Adrenal gland (tissue), 5 donors: ENCODE measurements around the gene NKIRAS2.
A peak's percentile ranks its signal among the peaks of the same experiment; 100 is the strongest.

Experiments used
- POLR2A ChIP-seq, 2 donors: fragments of 450-650 bp; IDR thresholded peaks; one replicate each; pipeline ENCODE4 v1.6.1; 2017; ENCODE audit warnings: antibody characterized with exemption in 2 of 2, mild to moderate bottlenecking in 2 of 2, moderate library complexity in 1 of 2
- TF ChIP-seq, protein P1 (sequence below), 6 experiments: fragments of 450-650 bp in 4 of 6; fragments of 200-600 bp in 2 of 6; sonication (generic) in 1 of 6; IDR thresholded peaks; 1 replicate in 5 of 6; 2 replicates in 1 of 6; pipeline versions ENCODE4 v1.5.1 to v1.8.0; 2016 to 2021; ENCODE audit warnings: antibody characterized with exemption in 6 of 6, mild to moderate bottlenecking in 2 of 6, moderate library complexity in 1 of 6
- donor health status: DM: no; HTN: no; CAD: no.

- TF ChIP-seq POLR2A (IDR thresholded peaks at IDR 0.05): no peak
- TF ChIP-seq, protein P1, sequence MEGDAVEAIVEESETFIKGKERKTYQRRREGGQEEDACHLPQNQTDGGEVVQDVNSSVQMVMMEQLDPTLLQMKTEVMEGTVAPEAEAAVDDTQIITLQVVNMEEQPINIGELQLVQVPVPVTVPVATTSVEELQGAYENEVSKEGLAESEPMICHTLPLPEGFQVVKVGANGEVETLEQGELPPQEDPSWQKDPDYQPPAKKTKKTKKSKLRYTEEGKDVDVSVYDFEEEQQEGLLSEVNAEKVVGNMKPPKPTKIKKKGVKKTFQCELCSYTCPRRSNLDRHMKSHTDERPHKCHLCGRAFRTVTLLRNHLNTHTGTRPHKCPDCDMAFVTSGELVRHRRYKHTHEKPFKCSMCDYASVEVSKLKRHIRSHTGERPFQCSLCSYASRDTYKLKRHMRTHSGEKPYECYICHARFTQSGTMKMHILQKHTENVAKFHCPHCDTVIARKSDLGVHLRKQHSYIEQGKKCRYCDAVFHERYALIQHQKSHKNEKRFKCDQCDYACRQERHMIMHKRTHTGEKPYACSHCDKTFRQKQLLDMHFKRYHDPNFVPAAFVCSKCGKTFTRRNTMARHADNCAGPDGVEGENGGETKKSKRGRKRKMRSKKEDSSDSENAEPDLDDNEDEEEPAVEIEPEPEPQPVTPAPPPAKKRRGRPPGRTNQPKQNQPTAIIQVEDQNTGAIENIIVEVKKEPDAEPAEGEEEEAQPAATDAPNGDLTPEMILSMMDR (IDR thresholded peaks at IDR 0.05): peak; percentile 64 to 92 (median 85)
These were observed 47.6 kb downstream of the NKIRAS2 start for GRCh38 chr17:42067371-42068091.
